Kidney epithelial cell (primary cell): ENCODE measurements around the gene DBI. TPM values are rescaled to one million over a fixed set of nuclear protein-coding genes. Genes with fewer than 3 reads are reported as not detected.

Experiments used
- DNase-seq: peaks from one replicate; pipeline ENCODE4 v3.0.0-alpha.2; 2010; ENCODE audit warnings: low read depth
- H3K27me3 ChIP-seq: 2 replicates; pipeline ENCODE4 v1.6.0; 2011; ENCODE audit warnings: low read length; ENCODE audit not compliant: control insufficient read depth, insufficient read depth
- H3K36me3 ChIP-seq: 2 replicates; pipeline ENCODE4 v1.5.1; 2011; ENCODE audit warnings: low read length; ENCODE audit not compliant: control insufficient read depth, insufficient read depth
- H3K4me3 ChIP-seq: 2 replicates; pipeline ENCODE4 v1.5.1; 2011; ENCODE audit warnings: low read depth, mild to moderate bottlenecking, control low read depth, low read length
- CTCF ChIP-seq: IDR thresholded peaks from 2 replicates; pipeline ENCODE4 v1.5.1; 2011; ENCODE audit warnings: mild to moderate bottlenecking, moderate library complexity, low read length, control low read depth, inconsistent platforms; ENCODE audit not compliant: insufficient read depth, poor library complexity, severe bottlenecking
- total RNA-seq: library from RNA; depleted of rRNA; stranded (reverse); fragments of >200 nt; gene quantifications from 2 replicates; pipeline ENCODE4 v1.2.3, GENCODE V29; 2015

Gene DBI
- 82.3 and 98.0 TPM in 2 replicates for total RNA-seq

- H3K27me3 ChIP-seq = no peaks in the 10 kb centered on the region
- TF ChIP-seq CTCF = no peak
- peak; percentile 82 for DNase-seq
- peaks cover 12% of the 10 kb centered on the region for H3K36me3 ChIP-seq
- peak within 1 kb of the TSS; percentile 87 for H3K4me3 ChIP-seq
Measured at GRCh38 chr2:119366649-119367471, at the start of gene DBI, which contains the start of gene C2orf76. Gene DBI (plus strand): TSS chr2:119366977. CDS start chr2:119367052, 75 bp downstream. Gene C2orf76 (minus strand): TSS chr2:119366834. CDS start chr2:119339959, 26,875 bp downstream.

- no peak for TF ChIP-seq CTCF
- DNase-seq = no peak
Measured at GRCh38 chr2:119317554-119317953, 49.2 kb upstream of the DBI start.

GRCh38 chr2:119319593-119319992 is 47.2 kb upstream of the DBI start:
- no peak for TF ChIP-seq CTCF
- no peaks in the 10 kb centered on the region for H3K27me3 ChIP-seq
- DNase-seq = no peak
- H3K36me3 ChIP-seq = no peaks in the 10 kb centered on the region
- no peak overlapping the region for H3K4me3 ChIP-seq

More at GRCh38 chr2:119317554-119317953, 49.2 kb upstream of the DBI start:
- Histone ChIP-seq H3K27me3 (no peaks in the 10 kb centered on the region), H3K36me3 (no peaks in the 10 kb centered on the region), H3K4me3 (no peak overlapping the region)

- Histone ChIP-seq H3K4me3 (no peak overlapping the region), H3K27me3 (no peaks in the 10 kb centered on the region), H3K36me3 (no peaks in the 10 kb centered on the region)
- no peak for DNase-seq
- TF ChIP-seq CTCF = no peak
Measured at GRCh38 chr2:119323459-119323858, 43.3 kb upstream of the DBI start.

GRCh38 chr2:119324685-119325270 is 42.0 kb upstream of the DBI start:
- no peak overlapping the region for H3K4me3 ChIP-seq
- H3K36me3 ChIP-seq = no peaks in the 10 kb centered on the region
- TF ChIP-seq CTCF = no peak
- H3K27me3 ChIP-seq = no peaks in the 10 kb centered on the region
- no peak for DNase-seq
